Loucy (cell line): ENCODE measurements around the gene UFSP2.

Source experiments
- H2AFZ ChIP-seq: fragments of 200-600 bp; sonication (generic); 2 replicates; pipeline ENCODE4 v1.6.0; 2016; ENCODE audit warnings: antibody characterized with exemption, mild to moderate bottlenecking, low read length, moderate library complexity
- H3F3A ChIP-seq: fragments of 200-600 bp; 2 replicates; pipeline ENCODE4 v1.6.0; 2016; ENCODE audit warnings: antibody characterized with exemption, low read depth, mild to moderate bottlenecking
- H3K27me3 ChIP-seq: fragments of 200-600 bp; sonication (generic); 2 replicates; pipeline ENCODE4 v1.6.1; 2014; ENCODE audit warnings: low read length, mild to moderate bottlenecking; ENCODE audit not compliant: insufficient read depth, poor library complexity, severe bottlenecking
- H3K36me3 ChIP-seq: fragments of 200-600 bp; sonication (generic); 2 replicates; pipeline ENCODE4 v1.6.1; 2016; ENCODE audit warnings: low read length; ENCODE audit not compliant: insufficient read depth
- H3K4me1 ChIP-seq: fragments of 200-600 bp; sonication (generic); 2 replicates; pipeline ENCODE4 v1.5.1; 2014; ENCODE audit warnings: low read length, mild to moderate bottlenecking; ENCODE audit not compliant: insufficient read depth, poor library complexity, severe bottlenecking
- H3K4me2 ChIP-seq: fragments of 200-600 bp; sonication (generic); 2 replicates; pipeline ENCODE4 v1.6.0; 2014; ENCODE audit warnings: antibody characterized with exemption, low read length, low read depth, mild to moderate bottlenecking; ENCODE audit not compliant: poor library complexity, severe bottlenecking
- H3K4me3 ChIP-seq: fragments of 200-600 bp; sonication (generic); 2 replicates; pipeline ENCODE4 v1.5.1; 2014; ENCODE audit warnings: low read length, mild to moderate bottlenecking, mixed read lengths; ENCODE audit not compliant: poor library complexity, severe bottlenecking
- H3K79me2 ChIP-seq: fragments of 200-600 bp; sonication (generic); 2 replicates; pipeline ENCODE4 v1.6.1; 2014; ENCODE audit warnings: low read length; ENCODE audit not compliant: insufficient read depth
- H3K9ac ChIP-seq: fragments of 200-600 bp; sonication (generic); 2 replicates; pipeline ENCODE4 v1.6.0; 2014; ENCODE audit warnings: mild to moderate bottlenecking, low read depth, low read length, moderate library complexity; ENCODE audit not compliant: poor library complexity, severe bottlenecking
- H3K9me2 ChIP-seq: fragments of 200-600 bp; sonication (generic); replicated peaks from 2 replicates; pipeline ENCODE4 v1.6.1; 2016; ENCODE audit warnings: low read depth, low read length, mixed read lengths
- H3K9me3 ChIP-seq: fragments of 200-600 bp; sonication (generic); 2 replicates; pipeline ENCODE4 v1.6.1; 2014; ENCODE audit warnings: mild to moderate bottlenecking, antibody characterized with exemption, low read length, low read depth; ENCODE audit not compliant: insufficient read depth
- H4K20me1 ChIP-seq: fragments of 200-600 bp; sonication (generic); 2 replicates; pipeline ENCODE4 v1.6.0; 2014; ENCODE audit warnings: antibody characterized with exemption, low read length, mild to moderate bottlenecking; ENCODE audit not compliant: insufficient read depth, poor library complexity, severe bottlenecking
- EZH2phosphoT487 ChIP-seq: fragments of 200-600 bp; IDR thresholded peaks from 2 replicates; pipeline ENCODE4 v1.6.1; 2018; ENCODE audit warnings: antibody characterized with exemption, mild to moderate bottlenecking, moderate library complexity, borderline replicate concordance
- TF ChIP-seq, protein P1 (sequence below): fragments of 200-600 bp; sonication (generic); conservative IDR thresholded peaks from 2 replicates; pipeline ENCODE4 v1.5.1; 2014; ENCODE audit warnings: mild to moderate bottlenecking, antibody characterized with exemption, low read length

The UFSP2 gene, protein sequence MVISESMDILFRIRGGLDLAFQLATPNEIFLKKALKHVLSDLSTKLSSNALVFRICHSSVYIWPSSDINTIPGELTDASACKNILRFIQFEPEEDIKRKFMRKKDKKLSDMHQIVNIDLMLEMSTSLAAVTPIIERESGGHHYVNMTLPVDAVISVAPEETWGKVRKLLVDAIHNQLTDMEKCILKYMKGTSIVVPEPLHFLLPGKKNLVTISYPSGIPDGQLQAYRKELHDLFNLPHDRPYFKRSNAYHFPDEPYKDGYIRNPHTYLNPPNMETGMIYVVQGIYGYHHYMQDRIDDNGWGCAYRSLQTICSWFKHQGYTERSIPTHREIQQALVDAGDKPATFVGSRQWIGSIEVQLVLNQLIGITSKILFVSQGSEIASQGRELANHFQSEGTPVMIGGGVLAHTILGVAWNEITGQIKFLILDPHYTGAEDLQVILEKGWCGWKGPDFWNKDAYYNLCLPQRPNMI

DNA sequence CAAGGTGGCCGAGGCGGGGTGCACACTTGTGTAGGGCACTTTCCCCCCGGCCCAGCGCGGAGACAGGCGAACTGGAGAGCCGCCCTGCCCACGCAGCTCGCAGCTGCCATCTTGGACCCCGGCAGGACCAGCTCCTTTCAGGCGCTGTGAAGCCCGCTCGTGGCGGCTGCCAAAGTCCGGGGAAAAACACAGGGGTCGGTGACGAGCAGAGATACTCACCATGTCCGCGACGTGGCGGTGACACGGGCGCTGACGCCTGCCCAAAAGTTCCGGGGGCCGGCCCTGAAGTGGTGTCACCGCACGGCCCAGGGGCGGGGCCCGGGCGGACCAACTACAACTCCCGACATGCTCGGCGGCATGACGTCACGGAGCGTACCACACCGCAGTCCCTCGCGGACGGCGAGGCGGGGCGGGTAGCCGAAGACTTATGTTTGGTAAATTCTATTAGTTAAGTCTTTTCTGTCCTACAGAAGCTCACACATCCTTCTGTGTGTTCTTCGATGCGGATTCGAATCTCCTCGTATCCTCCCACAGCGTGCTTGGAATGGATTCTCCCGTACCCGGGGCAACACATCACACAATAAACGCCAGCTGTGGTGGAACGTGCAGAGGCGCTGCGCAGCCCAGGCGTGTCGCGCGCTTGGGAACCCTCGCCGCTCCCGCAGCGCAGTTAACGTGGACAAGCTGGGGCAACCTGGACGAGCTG lies at the start of gene UFSP2:
Gene UFSP2, minus strand, starts transcription at position 318 of the 706 bp plus-strand sequence. Its CDS starts 96 bp downstream, at position 222.
- H3K4me2 ChIP-seq, result peak within 1 kb of the TSS; percentile 73
- no peaks in the 10 kb centered on the region for H3K36me3 ChIP-seq
- no peaks in the 10 kb centered on the region for H3K9me3 ChIP-seq
- TF ChIP-seq, protein P1, sequence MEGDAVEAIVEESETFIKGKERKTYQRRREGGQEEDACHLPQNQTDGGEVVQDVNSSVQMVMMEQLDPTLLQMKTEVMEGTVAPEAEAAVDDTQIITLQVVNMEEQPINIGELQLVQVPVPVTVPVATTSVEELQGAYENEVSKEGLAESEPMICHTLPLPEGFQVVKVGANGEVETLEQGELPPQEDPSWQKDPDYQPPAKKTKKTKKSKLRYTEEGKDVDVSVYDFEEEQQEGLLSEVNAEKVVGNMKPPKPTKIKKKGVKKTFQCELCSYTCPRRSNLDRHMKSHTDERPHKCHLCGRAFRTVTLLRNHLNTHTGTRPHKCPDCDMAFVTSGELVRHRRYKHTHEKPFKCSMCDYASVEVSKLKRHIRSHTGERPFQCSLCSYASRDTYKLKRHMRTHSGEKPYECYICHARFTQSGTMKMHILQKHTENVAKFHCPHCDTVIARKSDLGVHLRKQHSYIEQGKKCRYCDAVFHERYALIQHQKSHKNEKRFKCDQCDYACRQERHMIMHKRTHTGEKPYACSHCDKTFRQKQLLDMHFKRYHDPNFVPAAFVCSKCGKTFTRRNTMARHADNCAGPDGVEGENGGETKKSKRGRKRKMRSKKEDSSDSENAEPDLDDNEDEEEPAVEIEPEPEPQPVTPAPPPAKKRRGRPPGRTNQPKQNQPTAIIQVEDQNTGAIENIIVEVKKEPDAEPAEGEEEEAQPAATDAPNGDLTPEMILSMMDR, result no peak
- no peak for TF ChIP-seq EZH2phosphoT487
- H3K4me3 ChIP-seq, result peak within 1 kb of the TSS; percentile 79
- H3K9me2 ChIP-seq, result no peaks in the 10 kb centered on the region
- peak within 1 kb of the TSS; percentile 98 for H2AFZ ChIP-seq
- peak within 1 kb of the TSS; percentile 72 for H3K9ac ChIP-seq
- no peaks in the 10 kb centered on the region for H4K20me1 ChIP-seq
- peaks cover 10% of the 10 kb centered on the region; the same call in 1 of the 2 replicates for H3K79me2 ChIP-seq
- H3K27me3 ChIP-seq, result no peaks in the 10 kb centered on the region
- H3F3A ChIP-seq, result no peaks in the 10 kb centered on the region
- peaks cover 14% of the 10 kb centered on the region for H3K4me1 ChIP-seq

DNA sequence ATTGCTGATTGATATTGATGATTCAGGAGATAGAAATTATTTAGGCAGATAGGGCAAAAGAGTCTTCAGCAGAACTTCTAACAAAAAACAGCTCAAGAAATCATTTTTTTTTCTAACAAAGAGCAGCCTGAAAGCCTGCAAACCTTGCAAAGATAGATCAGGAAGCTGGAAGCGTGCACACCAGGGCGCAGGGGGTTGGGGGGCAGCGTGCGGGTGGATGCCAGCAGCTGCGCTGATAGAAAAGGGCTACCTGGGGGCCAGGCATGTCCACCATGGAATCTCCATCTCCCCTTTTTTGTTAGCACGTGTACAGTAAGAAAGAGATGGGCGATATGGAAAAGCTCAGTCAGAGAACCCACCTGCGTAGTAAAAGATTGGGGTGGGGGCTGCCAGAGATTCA lies 47.5 kb upstream of the UFSP2 start:
- Histone ChIP-seq H3K4me3 (no peak overlapping the region), H3K9me3 (no peaks in the 10 kb centered on the region), H3K9me2 (no peaks in the 10 kb centered on the region), H3K27me3 (no peaks in the 10 kb centered on the region), H3F3A (no peaks in the 10 kb centered on the region), H3K4me1 (no peaks in the 10 kb centered on the region), H3K4me2 (no peak overlapping the region), H4K20me1 (no peaks in the 10 kb centered on the region), H3K79me2 (no peaks in the 10 kb centered on the region), H3K9ac (no peak overlapping the region), H3K36me3 (no peaks in the 10 kb centered on the region), H2AFZ (no peak overlapping the region)
- TF ChIP-seq EZH2phosphoT487, result no peak
- TF ChIP-seq, protein P1, result no peak

DNA sequence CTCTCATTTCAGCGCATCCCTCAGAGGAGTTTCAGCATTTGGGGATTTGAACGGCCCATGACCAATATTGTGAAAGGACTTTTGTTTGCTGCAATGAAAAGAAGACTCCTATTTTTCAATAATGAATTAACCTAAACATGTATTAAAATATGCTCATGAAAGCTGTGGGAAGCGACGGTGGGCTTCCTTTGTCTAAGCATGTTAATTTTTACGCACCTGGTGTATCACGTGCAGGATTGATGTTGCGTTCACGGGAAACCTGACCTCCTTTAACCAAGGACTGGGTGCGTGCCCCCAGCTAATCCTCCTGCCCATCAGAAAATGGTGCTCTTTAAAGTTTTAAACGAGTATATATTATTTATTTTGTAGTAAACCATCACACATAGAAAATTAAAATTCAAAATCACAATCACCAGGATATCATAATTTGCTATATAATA lies 46.4 kb upstream of the UFSP2 start:
- no peak overlapping the region for H3K4me2 ChIP-seq
- no peak overlapping the region for H2AFZ ChIP-seq
- no peak overlapping the region for H3K9ac ChIP-seq
- H3K27me3 ChIP-seq, result no peaks in the 10 kb centered on the region
- H3K9me2 ChIP-seq, result no peaks in the 10 kb centered on the region
- H3K4me3 ChIP-seq, result no peak overlapping the region
- no peaks in the 10 kb centered on the region for H3K79me2 ChIP-seq
- H3K4me1 ChIP-seq, result no peaks in the 10 kb centered on the region
- no peaks in the 10 kb centered on the region for H4K20me1 ChIP-seq
- TF ChIP-seq, protein P1, result no peak
- TF ChIP-seq EZH2phosphoT487, result no peak
- no peaks in the 10 kb centered on the region for H3K36me3 ChIP-seq
- no peaks in the 10 kb centered on the region for H3K9me3 ChIP-seq
- H3F3A ChIP-seq, result no peaks in the 10 kb centered on the region
